ENCODE results near the gene TRABD. TPM values are rescaled to one million over a fixed set of nuclear protein-coding genes. Genes with fewer than 3 reads are reported as not detected.

The TRABD gene
- total RNA-seq, 1 experiment from 2014 or later = 33.5 TPM

GRCh38 chr22:50216055-50216683 lies 30.5 kb downstream of the TRABD start:
- Histone ChIP-seq H3K4me3 (ENCODE audit: low read depth, low read length) (no peak overlapping the region), H3K36me3 (ENCODE audit: control insufficient read depth, insufficient read depth, low read length) (no peaks in the 10 kb centered on the region; the same call in 1 of the 2 replicates), H3K4me1 (no peaks in the 10 kb centered on the region), H3K27me3 (replicated peaks; ENCODE audit: control insufficient read depth, insufficient read depth, low read length) (no peaks in the 10 kb centered on the region), H3K9me3 (no peaks in the 10 kb centered on the region)
- Mint-ChIP-seq H3K36me3 (ENCODE audit: insufficient read depth, unreplicated experiment) (peaks cover 79% of the 10 kb centered on the region), H3K4me3 (ENCODE audit: unreplicated experiment) (no peak overlapping the region), H3K27me3 (ENCODE audit: insufficient read depth, unreplicated experiment) (no peaks in the 10 kb centered on the region), H3K4me1 (ENCODE audit: low read depth, unreplicated experiment) (no peaks in the 10 kb centered on the region), H3K27ac (ENCODE audit: unreplicated experiment) (no peak overlapping the region), H3K9me3 (ENCODE audit: unreplicated experiment) (no peaks in the 10 kb centered on the region)
- CTCF ChIA-PET = interaction anchor here (0.6 kb wide), 1 partner anchor 236 kb away, joined by 3 read pairs; no protein-coding TSS in a partner anchor
- POLR2A ChIA-PET = no interaction called here
- intact Hi-C loops (cut with micrococcal nuclease; ENCODE audit: unreplicated experiment) = no loop called here
- DNase-seq = no peak
- no TSS peak for BruUV-seq (replicated peaks)
- no peak for TF ChIP-seq CTCF (IDR thresholded peaks at IDR 0.05; ENCODE audit: insufficient read depth in 1 of 2, low read depth in 1 of 2, low read length in 1 of 2, severe bottlenecking in 1 of 2, unreplicated experiment in 1 of 2)

GRCh38 chr22:50216684-50217520 lies 31.2 kb downstream of the TRABD start:
- H3K9me3 ChIP-seq = no peaks in the 10 kb centered on the region
- no peak for DNase-seq
- no TSS peak for BruUV-seq (replicated peaks)
- H3K27ac Mint-ChIP-seq (ENCODE audit: unreplicated experiment) = no peak overlapping the region
- no peaks in the 10 kb centered on the region for H3K4me1 Mint-ChIP-seq (ENCODE audit: low read depth, unreplicated experiment)
- H3K36me3 Mint-ChIP-seq (ENCODE audit: insufficient read depth, unreplicated experiment) = peaks cover 74% of the 10 kb centered on the region
- H3K36me3 ChIP-seq (ENCODE audit: control insufficient read depth, insufficient read depth, low read length) = no peaks in the 10 kb centered on the region; the same call in 1 of the 2 replicates
- H3K4me3 ChIP-seq (ENCODE audit: low read depth, low read length) = no peak overlapping the region
- no peak for TF ChIP-seq CTCF (IDR thresholded peaks at IDR 0.05; ENCODE audit: insufficient read depth in 1 of 2, low read depth in 1 of 2, low read length in 1 of 2, severe bottlenecking in 1 of 2, unreplicated experiment in 1 of 2)
- no peaks in the 10 kb centered on the region for H3K27me3 Mint-ChIP-seq (ENCODE audit: insufficient read depth, unreplicated experiment)
- intact Hi-C loops (cut with micrococcal nuclease; ENCODE audit: unreplicated experiment) = no loop called here
- H3K4me1 ChIP-seq = no peaks in the 10 kb centered on the region
- ChIA-PET POLR2A (no interaction called here), CTCF (interaction anchor here (0.6 kb wide), 1 partner anchor 235 kb away, joined by 3 read pairs; no protein-coding TSS in a partner anchor)
- H3K4me3 Mint-ChIP-seq (ENCODE audit: unreplicated experiment) = no peak overlapping the region
- H3K9me3 Mint-ChIP-seq (ENCODE audit: unreplicated experiment) = no peaks in the 10 kb centered on the region
- H3K27me3 ChIP-seq (replicated peaks; ENCODE audit: control insufficient read depth, insufficient read depth, low read length) = no peaks in the 10 kb centered on the region

- intact Hi-C loops (cut with micrococcal nuclease; ENCODE audit: unreplicated experiment) = no loop called here
- TF ChIP-seq CTCF (IDR thresholded peaks at IDR 0.05; ENCODE audit: insufficient read depth in 1 of 2, low read depth in 1 of 2, low read length in 1 of 2, severe bottlenecking in 1 of 2, unreplicated experiment in 1 of 2) = no peak
- CTCF ChIA-PET = no interaction called here
- POLR2A ChIA-PET = no interaction called here
- Histone ChIP-seq H3K9me3 (no peaks in the 10 kb centered on the region), H3K27me3 (replicated peaks; ENCODE audit: control insufficient read depth, insufficient read depth, low read length) (no peaks in the 10 kb centered on the region), H3K4me3 (ENCODE audit: low read depth, low read length) (no peak overlapping the region), H3K36me3 (ENCODE audit: control insufficient read depth, insufficient read depth, low read length) (no peaks in the 10 kb centered on the region; the same call in 1 of the 2 replicates), H3K4me1 (no peaks in the 10 kb centered on the region)
- DNase-seq = no peak
- BruUV-seq (replicated peaks) = no TSS peak
- H3K4me1 Mint-ChIP-seq (ENCODE audit: low read depth, unreplicated experiment) = no peaks in the 10 kb centered on the region
- no peak overlapping the region for H3K27ac Mint-ChIP-seq (ENCODE audit: unreplicated experiment)
- H3K36me3 Mint-ChIP-seq (ENCODE audit: insufficient read depth, unreplicated experiment) = peaks cover 66% of the 10 kb centered on the region
- no peaks in the 10 kb centered on the region for H3K27me3 Mint-ChIP-seq (ENCODE audit: insufficient read depth, unreplicated experiment)
- H3K9me3 Mint-ChIP-seq (ENCODE audit: unreplicated experiment) = no peaks in the 10 kb centered on the region
- H3K4me3 Mint-ChIP-seq (ENCODE audit: unreplicated experiment) = no peak overlapping the region
Measured at GRCh38 chr22:50217543-50218152, 31.9 kb downstream of the TRABD start.
